Suprapubic skin (tissue), 4 donors: ENCODE results near the gene LMNB1.

ENCODE experiments used
- CTCF ChIP-seq, 2 donors: fragments of 200-600 bp in 1 of 2; fragments of 450-650 bp in 1 of 2; sonication (generic) in 1 of 2; IDR thresholded peaks; one replicate each; pipeline ENCODE4 v1.5.1; 2016 to 2019; ENCODE audit warnings: antibody characterized with exemption in 2 of 2, mild to moderate bottlenecking in 1 of 2, moderate library complexity in 1 of 2
- EP300 ChIP-seq: sonication (generic); formaldehyde crosslinking; IDR thresholded peaks from one replicate; pipeline ENCODE4 v1.6.1; 2017; ENCODE audit warnings: antibody characterized with exemption
- POLR2A ChIP-seq, 2 donors: fragments of 450-650 bp; IDR thresholded peaks; one replicate each; pipeline ENCODE4 v1.6.1; 2017; ENCODE audit warnings: antibody characterized with exemption in 2 of 2, mild to moderate bottlenecking in 2 of 2, moderate library complexity in 2 of 2
- POLR2AphosphoS5 ChIP-seq, 3 donors: sonication (generic); formaldehyde crosslinking; IDR thresholded peaks; one replicate each; pipeline ENCODE4 v1.6.1; 2017; ENCODE audit warnings: antibody characterized with exemption in 3 of 3

GRCh38 chr5:126777975-126778674 lies 1.2 kb downstream of the LMNB1 start:
- no peak for TF ChIP-seq CTCF (IDR thresholded peaks at IDR 0.05)
- no peak for TF ChIP-seq POLR2A (IDR thresholded peaks at IDR 0.05)
- no peak for TF ChIP-seq EP300
- TF ChIP-seq POLR2AphosphoS5 (IDR thresholded peaks at IDR 0.05): no peak
